Stimulated activated CD8-positive, alpha-beta memory T cell treated with anti-CD3 and anti-CD28 coated beads, Interleukin-2, amount 100 ng/mL, for 1 hour (primary cell): ENCODE results near the gene RBM14.
"Not testable (repeated sequence)": the region's sequence is repeated elsewhere in the genome, so short reads cannot be mapped to it uniquely, and the experiment has no call there.

Source experiments
- DNase-seq, 2 donors: peaks; one replicate each; pipeline ENCODE4 v3.0.0-alpha.2; 2020; ENCODE audit warnings: low read depth in 2 of 2

The RBM14 gene

DNA sequence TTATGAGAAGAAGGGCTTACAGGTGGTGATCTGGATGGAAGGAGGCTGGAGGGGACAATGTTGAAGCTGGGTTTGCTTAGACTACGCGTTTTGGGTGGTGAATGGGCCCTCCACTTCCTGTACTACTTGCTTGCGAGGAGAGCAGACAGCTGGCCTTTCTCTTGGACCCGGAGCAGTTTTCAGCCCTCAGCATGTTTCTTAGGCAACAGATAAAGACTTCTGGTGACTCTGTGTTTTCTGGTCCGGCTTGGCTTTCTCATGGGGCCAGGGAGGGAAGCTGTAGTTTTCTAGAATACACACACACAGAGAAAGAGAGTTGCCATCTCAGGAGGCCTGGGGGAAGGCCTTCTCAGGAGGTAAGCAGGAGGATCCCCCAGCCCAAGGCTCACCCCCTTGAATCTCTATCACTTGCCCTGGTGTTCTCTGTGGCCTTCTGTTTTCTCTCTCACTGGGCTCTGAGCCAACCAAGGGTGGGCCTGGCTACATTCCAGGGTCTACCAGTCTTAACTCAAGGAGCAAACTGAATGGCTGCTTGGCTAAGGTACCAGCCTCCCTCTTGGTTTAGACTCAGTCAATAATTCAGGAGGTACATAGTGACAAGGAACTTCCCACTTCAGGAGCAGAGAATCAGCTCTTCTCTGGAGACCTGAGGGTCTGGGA lies 21.1 kb upstream of the RBM14 start:
- no peak for DNase-seq

GRCh38 chr11:66598993-66599392 lies 17.4 kb upstream of the RBM14 start:
- DNase-seq: no peak

DNA sequence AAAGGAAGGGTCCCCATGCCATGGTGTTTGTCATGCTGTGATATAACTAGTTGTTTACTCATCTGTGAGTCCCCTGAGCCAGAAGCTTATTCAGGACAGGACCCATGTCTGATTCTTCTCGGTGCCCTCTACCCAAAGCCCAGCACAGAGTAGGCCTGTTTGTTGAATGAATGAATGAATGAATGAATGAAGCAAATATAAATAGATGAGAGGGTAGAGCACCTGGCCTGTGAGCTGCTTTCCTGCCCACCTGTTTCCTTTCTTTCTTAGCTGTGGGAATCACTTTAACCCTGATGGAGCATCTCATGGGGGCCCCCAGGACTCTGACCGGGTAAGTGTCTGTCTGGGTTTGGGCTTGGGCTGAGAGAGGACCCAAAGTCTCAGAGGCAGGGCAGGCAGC lies 16.2 kb upstream of the RBM14 start:
- no peak for DNase-seq

DNA sequence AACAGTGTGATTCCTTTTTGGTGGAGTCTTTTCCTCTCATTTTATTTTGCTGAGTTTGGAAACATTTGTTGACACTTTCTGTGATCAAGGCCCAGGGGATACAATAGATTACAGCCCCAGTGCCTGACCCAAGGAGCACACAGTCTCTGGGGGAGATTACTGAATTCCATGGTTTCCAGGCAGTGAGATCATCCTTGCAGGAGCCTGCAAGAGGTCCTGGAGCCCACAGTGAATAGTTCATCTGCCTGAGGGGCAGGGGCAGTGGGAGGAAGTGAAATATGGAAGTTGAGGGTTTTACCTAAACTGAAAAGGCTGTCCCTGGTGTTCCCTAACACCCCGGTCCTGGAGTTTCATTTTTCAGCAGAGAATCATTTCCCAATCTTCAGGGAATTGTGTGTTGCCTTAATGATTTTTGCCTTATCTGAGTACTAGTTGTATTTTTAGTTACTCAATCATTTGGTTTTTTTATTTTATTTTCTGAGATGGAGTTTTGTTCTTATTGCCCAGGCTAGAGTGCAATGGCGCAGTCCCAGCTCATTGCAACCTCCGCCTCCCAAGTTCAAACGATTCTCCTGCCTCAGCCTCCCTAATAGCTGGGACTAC lies 15.7 kb upstream of the RBM14 start:
- DNase-seq: no peak

- DNase-seq: no peak
Observed at GRCh38 chr11:66603072-66603471, 13.4 kb upstream of the RBM14 start.

DNA sequence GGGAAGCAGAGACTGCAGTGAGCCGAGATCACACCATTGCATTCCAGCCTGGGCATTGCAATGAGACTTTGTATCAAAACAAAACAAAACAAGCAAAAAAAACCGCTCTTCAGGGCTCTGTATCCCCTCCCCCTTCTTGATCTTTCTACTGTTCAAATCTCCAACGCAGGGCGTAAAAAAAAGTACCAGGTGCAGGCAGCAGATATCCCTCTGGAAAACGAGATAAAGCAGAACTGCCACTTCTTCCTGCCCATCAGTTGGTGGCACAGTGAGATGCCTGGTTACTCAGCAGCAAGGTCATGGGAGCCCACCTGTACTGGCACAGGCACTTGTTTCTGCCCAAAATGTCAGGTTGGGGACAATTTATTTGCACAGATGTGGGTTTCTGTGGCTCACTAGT lies 12.3 kb upstream of the RBM14 start:
- DNase-seq: no peak

DNA sequence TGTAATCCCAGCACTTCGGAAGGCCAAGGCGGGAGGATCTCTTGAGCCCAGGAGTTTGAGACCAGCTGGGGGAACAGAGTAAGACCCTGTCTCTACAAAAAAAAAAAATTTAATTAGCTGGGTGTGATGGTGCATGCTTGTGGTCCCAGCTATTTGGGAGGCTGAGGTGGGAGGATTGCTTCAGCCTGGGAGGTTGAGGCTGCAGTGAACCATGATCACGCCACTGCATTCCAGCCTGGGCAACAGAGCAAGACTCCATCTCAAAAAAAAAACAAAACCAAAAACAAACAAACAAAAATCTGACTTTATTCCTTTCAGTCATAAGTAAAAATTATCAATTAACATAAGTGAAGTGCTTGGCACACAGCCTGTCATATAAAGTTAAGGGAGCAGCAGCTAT lies 9.8 kb upstream of the RBM14 start:
- not testable (repeated sequence) for DNase-seq

DNA sequence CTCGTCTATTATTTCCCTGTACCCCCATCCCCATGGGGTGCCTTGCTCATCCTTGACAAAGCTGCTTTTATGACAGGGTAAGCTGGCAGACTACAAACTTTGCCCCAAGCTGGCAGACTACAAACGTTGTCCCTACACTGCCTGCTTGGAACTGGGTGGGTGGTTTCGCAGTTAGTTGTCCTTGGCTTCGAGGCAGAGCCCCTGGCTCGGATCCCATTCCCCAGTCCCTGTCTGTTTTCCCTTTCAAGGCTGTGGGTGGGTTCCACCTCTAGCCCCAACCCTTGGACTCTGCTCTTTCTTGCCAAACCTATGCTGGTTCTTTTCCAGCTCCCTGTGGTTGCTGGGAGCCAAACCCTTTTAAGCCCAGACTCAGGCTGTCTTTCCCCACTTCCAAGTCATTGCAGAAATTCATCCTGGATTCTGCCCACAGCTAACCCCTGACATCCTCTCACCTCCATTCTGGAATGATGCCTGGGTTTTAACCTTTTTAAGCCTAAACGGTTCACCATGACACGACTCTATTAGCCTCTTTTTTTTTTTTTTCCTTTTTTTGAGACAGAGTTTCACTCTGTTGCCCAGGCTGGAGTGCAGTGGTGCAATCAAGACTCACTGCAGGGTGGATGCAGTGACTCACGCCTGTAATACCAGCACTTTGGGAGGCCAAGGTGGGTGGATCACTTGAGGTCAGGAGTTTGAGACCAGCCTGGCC lies 9.2 kb upstream of the RBM14 start:
- no peak for DNase-seq

DNA sequence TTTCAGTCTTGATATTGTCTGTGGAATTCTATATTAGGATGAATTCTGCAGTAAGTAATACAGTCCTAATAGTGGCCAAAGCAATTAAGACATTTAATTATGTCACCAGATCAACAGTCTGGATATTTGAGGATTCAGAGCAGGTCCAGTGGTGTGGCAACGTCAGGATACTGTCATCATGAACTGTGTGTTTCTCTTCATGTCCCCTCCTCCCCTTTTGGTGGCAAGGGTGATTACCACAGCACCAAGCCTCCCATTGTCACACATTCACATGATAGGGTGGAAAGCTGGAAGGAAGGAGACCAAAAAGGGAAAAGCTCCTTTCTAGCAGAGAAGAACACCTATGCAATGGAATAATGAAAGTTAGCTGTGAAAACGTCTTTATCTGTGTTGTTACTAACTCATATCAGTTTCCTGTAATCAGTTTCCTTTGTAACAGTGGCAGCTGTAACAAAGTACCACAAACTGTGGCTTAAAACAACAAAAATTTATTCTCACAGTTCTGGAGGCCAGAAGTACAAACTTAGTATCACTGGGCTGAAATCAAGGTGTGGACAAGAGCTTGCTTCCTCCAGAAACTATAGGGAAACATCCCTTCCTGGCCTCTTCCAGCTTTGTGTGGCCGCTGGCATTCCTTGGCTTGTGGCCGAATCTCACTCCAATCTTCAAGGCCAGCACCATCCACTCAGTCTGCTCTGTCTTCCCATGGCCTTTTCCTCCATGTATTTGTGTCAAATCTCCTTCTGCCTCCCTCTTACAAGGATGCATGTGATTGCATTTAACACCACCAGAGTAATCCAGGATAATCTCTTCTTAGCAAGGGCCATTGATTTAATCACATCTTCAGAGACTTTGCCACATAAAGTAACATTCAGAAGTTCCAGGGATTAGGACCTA lies 6.5 kb upstream of the RBM14 start:
- no peak for DNase-seq

DNA sequence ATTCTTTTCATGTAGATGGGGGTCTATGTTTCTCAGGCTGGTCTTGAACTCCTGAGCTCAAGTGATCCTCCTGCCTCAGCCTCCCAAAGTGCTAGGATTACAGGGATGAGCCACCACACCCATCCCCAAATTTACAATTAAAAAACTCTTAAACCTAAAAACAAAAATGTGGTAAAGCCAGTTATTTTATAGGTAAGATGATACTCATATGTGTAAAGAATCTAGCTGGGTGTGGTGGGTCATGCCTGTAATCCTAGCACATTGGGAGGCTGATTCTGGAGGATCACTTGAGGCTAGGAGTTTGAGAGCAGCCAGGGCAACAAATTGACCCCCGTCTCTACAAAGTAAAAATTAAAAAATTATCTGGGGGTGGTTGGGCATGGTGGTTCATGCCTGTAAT lies 4.0 kb upstream of the RBM14 start:
- DNase-seq: no peak

DNA sequence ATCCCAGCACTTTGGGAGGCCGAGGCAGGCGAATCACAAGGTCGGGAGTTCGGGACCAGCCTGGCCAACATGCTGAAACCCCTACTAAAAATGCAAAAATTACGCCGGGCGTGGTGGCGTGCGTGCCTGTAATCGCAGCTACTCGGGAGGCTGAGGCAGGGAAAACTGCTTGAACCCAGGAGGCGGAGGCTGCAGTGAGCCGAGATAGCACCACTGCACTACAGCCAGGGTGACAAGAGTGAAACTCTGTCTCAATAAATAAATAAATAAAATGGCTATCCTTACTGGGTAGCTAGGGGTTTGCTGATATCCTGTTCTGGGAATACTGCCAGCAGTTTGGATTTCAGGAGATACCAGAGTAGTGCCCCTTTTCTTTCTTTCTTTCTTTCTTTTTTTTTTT lies 2.4 kb upstream of the RBM14 start:
- DNase-seq: no peak

GRCh38 chr11:66617155-66617834 lies 865 bp downstream of the RBM14 start:
- DNase-seq: no peak

DNA sequence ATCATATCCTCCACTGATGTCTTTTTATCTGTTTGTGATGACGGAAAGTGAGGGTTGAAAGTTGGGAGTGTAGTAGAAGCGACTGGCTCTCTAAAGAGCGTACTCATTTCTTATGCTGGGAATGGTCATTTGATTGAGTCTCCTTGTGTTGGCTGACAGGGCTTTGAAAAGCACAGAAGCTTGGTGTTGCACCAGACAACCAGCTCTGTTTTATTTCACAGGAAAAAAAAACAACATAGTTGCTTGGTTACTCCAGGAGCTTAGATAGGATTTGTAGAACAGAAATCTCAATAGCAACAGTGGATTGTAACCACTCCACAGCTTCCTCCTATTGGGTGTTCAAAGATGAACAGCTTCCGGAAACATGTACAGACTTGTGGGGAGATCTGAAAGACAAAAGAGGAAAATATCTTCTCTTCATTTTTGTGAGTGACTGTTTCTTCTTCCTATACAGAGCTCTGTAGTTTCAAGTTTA lies 2.7 kb downstream of the RBM14 start:
- no peak for DNase-seq

- DNase-seq: no peak
Observed at GRCh38 chr11:66624450-66624849, 8.0 kb downstream of the RBM14 start.

- no peak for DNase-seq
Observed at GRCh38 chr11:66625041-66625751, 8.8 kb downstream of the RBM14 start.

- DNase-seq: no peak
Observed at GRCh38 chr11:66625752-66626149, 9.3 kb downstream of the RBM14 start.

GRCh38 chr11:66626382-66626781 lies 10.0 kb downstream of the RBM14 start:
- no peak for DNase-seq

- DNase-seq: no peak
Observed at GRCh38 chr11:66626926-66627325, 10.5 kb downstream of the RBM14 start.

DNA sequence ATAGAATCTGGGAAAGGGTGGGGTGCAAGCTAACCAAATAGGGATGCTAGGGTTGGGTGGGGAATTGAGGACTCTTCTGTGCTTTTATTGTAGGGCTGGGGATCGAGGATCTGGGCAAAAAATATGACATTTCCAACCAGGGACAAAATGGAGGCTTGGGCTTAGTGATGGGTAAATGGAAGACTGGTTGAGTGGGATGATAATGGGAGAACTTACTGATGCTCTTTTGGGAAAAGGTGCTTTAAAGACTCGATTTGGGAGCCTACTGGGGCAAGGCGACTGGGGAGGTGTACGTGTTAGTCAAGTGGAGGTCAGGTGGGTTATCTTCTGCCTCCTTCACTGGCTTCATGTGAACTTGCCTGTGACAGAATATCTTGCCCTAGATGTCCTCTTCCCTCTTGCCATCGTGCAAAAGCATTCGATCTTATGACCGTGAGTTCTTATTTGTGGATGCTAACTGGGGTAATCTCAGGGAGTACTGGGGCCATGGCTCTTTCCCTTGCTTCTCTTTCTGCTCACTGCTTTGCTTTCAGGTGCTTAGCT lies 11.7 kb downstream of the RBM14 start:
- DNase-seq: no peak

GRCh38 chr11:66629356-66629755 lies 12.9 kb downstream of the RBM14 start:
- no peak for DNase-seq

DNA sequence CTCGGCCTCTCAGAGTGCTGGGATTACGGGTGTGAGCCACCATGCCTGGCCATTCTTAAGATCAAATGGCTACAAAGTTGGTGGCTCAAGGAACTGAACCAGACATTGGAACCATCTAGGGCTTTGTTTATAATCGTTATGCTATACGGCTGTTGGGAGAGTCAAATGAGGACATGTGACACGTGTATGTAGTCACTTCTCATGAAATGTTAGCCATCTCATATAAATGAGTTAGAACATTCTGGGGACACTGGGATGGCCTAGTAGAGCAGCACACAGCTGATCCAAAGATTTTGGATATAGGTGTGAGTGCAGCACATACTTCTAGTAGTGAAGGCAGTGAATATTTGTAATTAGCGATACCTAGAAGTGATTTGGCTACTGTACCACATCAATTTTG lies 15.5 kb downstream of the RBM14 start:
- no peak for DNase-seq
